ENCODE data around the gene NOX3.

The NOX3 gene

GRCh38 chr6:155487371-155488130 lies 31.9 kb upstream of the NOX3 start:
- ATAC-seq: no peak
- TF ChIP-seq TCF4 (CRISPR knock-in tag; IDR thresholded peaks at IDR 0.05; ENCODE audit: borderline replicate concordance): no peak
- TF ChIP-seq ARNTL (CRISPR knock-in tag; IDR thresholded peaks at IDR 0.05; ENCODE audit: borderline replicate concordance, low read depth): no peak
- TF ChIP-seq ESRRG (CRISPR knock-in tag; IDR thresholded peaks at IDR 0.05): no peak
- TF ChIP-seq RARB (CRISPR knock-in tag; IDR thresholded peaks at IDR 0.05): no peak
- no peak for TF ChIP-seq OSR1 (CRISPR knock-in tag; IDR thresholded peaks at IDR 0.05)
- no peak for TF ChIP-seq ZFP3 (CRISPR knock-in tag; IDR thresholded peaks at IDR 0.05)
- TF ChIP-seq PATZ1 (CRISPR knock-in tag; IDR thresholded peaks at IDR 0.05; ENCODE audit: borderline replicate concordance): no peak
- no peak for TF ChIP-seq CSRNP3 (CRISPR knock-in tag; IDR thresholded peaks at IDR 0.05)
- no peak for TF ChIP-seq POU6F1 (CRISPR knock-in tag; IDR thresholded peaks at IDR 0.05; ENCODE audit: borderline replicate concordance, low read depth)
- no peak for TF ChIP-seq PPARA (CRISPR knock-in tag; IDR thresholded peaks at IDR 0.05; ENCODE audit: borderline replicate concordance)
- no peak for TF ChIP-seq ISL1 (CRISPR knock-in tag; IDR thresholded peaks at IDR 0.05)
- TF ChIP-seq GLIS3 (CRISPR knock-in tag; IDR thresholded peaks at IDR 0.05): no peak
- TF ChIP-seq ZNF8 (CRISPR knock-in tag; IDR thresholded peaks at IDR 0.05): no peak
- no peak for TF ChIP-seq SNAI2 (CRISPR knock-in tag; IDR thresholded peaks at IDR 0.05)
- TF ChIP-seq BACH2 (CRISPR knock-in tag; IDR thresholded peaks at IDR 0.05; ENCODE audit: borderline replicate concordance): no peak
- TF ChIP-seq ZC3H10 (CRISPR knock-in tag; IDR thresholded peaks at IDR 0.05): no peak

- TF ChIP-seq ZC3H10 (CRISPR knock-in tag; IDR thresholded peaks at IDR 0.05) (no peak), TOX (CRISPR knock-in tag; IDR thresholded peaks at IDR 0.05; ENCODE audit: borderline replicate concordance) (no peak), ZNF70 (CRISPR knock-in tag; IDR thresholded peaks at IDR 0.05) (no peak), POU6F1 (CRISPR knock-in tag; IDR thresholded peaks at IDR 0.05; ENCODE audit: borderline replicate concordance, low read depth) (no peak), RARB (CRISPR knock-in tag; IDR thresholded peaks at IDR 0.05) (no peak), ZNF8 (CRISPR knock-in tag; IDR thresholded peaks at IDR 0.05) (no peak), OSR1 (CRISPR knock-in tag; IDR thresholded peaks at IDR 0.05) (no peak), CSDC2 (CRISPR knock-in tag; IDR thresholded peaks at IDR 0.05) (no peak), ISL1 (CRISPR knock-in tag; IDR thresholded peaks at IDR 0.05) (no peak), SNAI2 (CRISPR knock-in tag; IDR thresholded peaks at IDR 0.05) (no peak), ZFP30 (CRISPR knock-in tag; IDR thresholded peaks at IDR 0.05) (no peak), GLIS3 (CRISPR knock-in tag; IDR thresholded peaks at IDR 0.05) (no peak)
- ATAC-seq: no peak
These were observed 31.2 kb upstream of the NOX3 start for GRCh38 chr6:155486721-155487294.

- no peak for ATAC-seq
- TF ChIP-seq ARNTL (CRISPR knock-in tag; IDR thresholded peaks at IDR 0.05; ENCODE audit: borderline replicate concordance, low read depth) (no peak), ISL1 (CRISPR knock-in tag; IDR thresholded peaks at IDR 0.05) (no peak)
These were observed 30.1 kb upstream of the NOX3 start for GRCh38 chr6:155485756-155486155.

- TF ChIP-seq ISL1 (CRISPR knock-in tag; IDR thresholded peaks at IDR 0.05): no peak
- no peak for TF ChIP-seq CSDC2 (CRISPR knock-in tag; IDR thresholded peaks at IDR 0.05)
- no peak for TF ChIP-seq ZNF565 (CRISPR knock-in tag; conservative IDR thresholded peaks at IDR 0.05; ENCODE audit: low read depth)
- ATAC-seq: no peak
These were observed 28.2 kb upstream of the NOX3 start for GRCh38 chr6:155483858-155484257.

All from SK-N-SH treated with all-trans-retinoic acid at 6 μM for 48 hours (cell line).